ENCODE data around the gene RHBDL2. TPM values are rescaled to one million over a fixed set of nuclear protein-coding genes. Genes with fewer than 3 reads are reported as not detected.

Gene RHBDL2
- total and polyA plus RNA-seq, 2 of the 13 experiments (the other 11 are each of a cell fraction or from before 2014, with no cell fraction given): 3.3 to 5.4 TPM

DNA sequence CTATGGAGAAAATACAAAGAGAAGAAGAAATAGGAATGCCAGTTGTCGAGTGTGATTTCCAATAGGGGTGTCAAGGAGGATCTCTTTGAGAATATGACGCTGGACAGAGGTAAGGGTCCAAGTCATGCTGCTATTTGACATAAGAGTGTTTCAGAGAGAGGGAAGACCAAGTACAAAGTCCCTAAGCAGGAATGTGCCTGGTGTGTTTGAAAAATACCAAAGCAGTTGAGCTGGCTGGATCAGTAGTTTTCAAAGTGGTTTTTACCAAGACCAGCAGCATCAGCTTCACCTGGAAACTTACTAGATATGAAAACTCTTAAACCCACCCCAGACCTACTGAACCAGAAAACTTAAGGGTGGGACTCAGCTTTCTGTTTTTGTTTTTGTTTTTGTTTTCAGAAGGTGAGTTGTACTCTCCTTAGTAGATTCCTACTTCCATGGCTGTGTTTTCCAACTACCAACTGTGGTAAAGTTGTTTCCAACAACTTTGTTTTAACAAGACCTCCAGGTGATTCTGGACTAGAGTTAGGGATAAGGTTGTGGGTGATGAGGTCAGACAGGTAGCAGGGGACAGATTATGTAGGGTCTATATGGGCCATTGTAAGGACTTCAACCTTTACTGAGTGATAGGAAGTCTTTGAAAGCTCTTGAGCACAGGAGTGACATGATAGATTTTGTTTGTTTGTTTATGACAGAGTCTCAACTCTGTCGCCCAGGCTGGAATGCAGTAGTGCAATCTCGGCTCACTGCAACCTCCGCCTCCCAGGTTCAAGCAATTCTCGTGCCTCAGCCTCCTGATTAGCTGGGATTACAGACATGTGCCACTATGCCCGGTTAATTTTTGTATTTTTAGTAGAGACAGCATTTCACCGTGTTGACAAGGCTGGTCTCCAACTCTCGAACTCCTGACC is 53.0 kb downstream of the RHBDL2 start (continued):
- TF ChIP-seq GRHL1 (CRISPR knock-in tag; conservative IDR thresholded peaks at IDR 0.05) (no peak), SOX13 (IDR thresholded peaks at IDR 0.05) (no peak), SOX13 (CRISPR knock-in tag; conservative IDR thresholded peaks at IDR 0.05 in 1 of 2, IDR thresholded peaks at IDR 0.05 in 1 of 2) (0 out of 4 replicates have a peak, but pooled peaks of 1 of the 2 experiments have one; percentile 32), GFI1 (CRISPR knock-in tag; IDR thresholded peaks at IDR 0.05; ENCODE audit: borderline replicate concordance) (peak; percentile 37; the same call in 1 of the 2 replicates), ASH2L (IDR thresholded peaks at IDR 0.05; ENCODE audit: insufficient read length, low read depth, low read length) (peak; percentile 89), ZNF260 (CRISPR knock-in tag; IDR thresholded peaks at IDR 0.05; ENCODE audit: borderline replicate concordance, low read depth) (no peak), PATZ1 (CRISPR knock-in tag; IDR thresholded peaks at IDR 0.05) (0 out of 2 replicates have a peak, but pooled peaks have one; percentile 17), ZNF331 (CRISPR knock-in tag; IDR thresholded peaks at IDR 0.05) (0 out of 2 replicates have a peak, but pooled peaks have one; percentile 17), HDAC1 (CRISPR knock-in tag; IDR thresholded peaks at IDR 0.05) (peak; percentile 33; the same call in 1 of the 2 replicates), FOXO1 (CRISPR knock-in tag; IDR thresholded peaks at IDR 0.05) (no peak), MYPOP (CRISPR knock-in tag; IDR thresholded peaks at IDR 0.05) (no peak), ZNF644 (CRISPR knock-in tag; IDR thresholded peaks at IDR 0.05; ENCODE audit: low read depth) (peak; percentile 43; the same call in 1 of the 2 replicates), TARDBP (CRISPR knock-in tag; IDR thresholded peaks at IDR 0.05) (0 out of 2 replicates have a peak, but pooled peaks have one; percentile 44), HMG20A (CRISPR knock-in tag; IDR thresholded peaks at IDR 0.05; ENCODE audit: borderline replicate concordance) (peak; percentile 52; the same call in 1 of the 2 replicates), NCOR1 (IDR thresholded peaks at IDR 0.05; ENCODE audit: borderline replicate concordance, low read length) (peak; percentile 26; the same call in 1 of the 2 replicates), SOX5 (CRISPR knock-in tag; IDR thresholded peaks at IDR 0.05; ENCODE audit: borderline replicate concordance) (0 out of 2 replicates have a peak, but pooled peaks have one; percentile 18), KDM1A (CRISPR knock-in tag; IDR thresholded peaks at IDR 0.05) (0 out of 2 replicates have a peak, but pooled peaks have one; percentile 67), HNF4G (IDR thresholded peaks at IDR 0.05; ENCODE audit: borderline replicate concordance, low read depth, low read length) (peak; percentile 70), HNF4G (CRISPR knock-in tag; IDR thresholded peaks at IDR 0.05; ENCODE audit: borderline replicate concordance, low read depth) (no peak), MIER2 (CRISPR knock-in tag; IDR thresholded peaks at IDR 0.05) (0 out of 2 replicates have a peak, but pooled peaks have one; percentile 41), BCL6 (CRISPR knock-in tag; IDR thresholded peaks at IDR 0.05) (peak; percentile 11; the same call in 1 of the 2 replicates)
- TF ChIP-seq, protein P1, sequence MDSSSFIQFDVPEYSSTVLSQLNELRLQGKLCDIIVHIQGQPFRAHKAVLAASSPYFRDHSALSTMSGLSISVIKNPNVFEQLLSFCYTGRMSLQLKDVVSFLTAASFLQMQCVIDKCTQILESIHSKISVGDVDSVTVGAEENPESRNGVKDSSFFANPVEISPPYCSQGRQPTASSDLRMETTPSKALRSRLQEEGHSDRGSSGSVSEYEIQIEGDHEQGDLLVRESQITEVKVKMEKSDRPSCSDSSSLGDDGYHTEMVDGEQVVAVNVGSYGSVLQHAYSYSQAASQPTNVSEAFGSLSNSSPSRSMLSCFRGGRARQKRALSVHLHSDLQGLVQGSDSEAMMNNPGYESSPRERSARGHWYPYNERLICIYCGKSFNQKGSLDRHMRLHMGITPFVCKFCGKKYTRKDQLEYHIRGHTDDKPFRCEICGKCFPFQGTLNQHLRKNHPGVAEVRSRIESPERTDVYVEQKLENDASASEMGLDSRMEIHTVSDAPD (CRISPR knock-in tag; IDR thresholded peaks at IDR 0.05): peak; percentile 78
